Liver (tissue), 9 donors: ENCODE results near the gene SPACDR. TPM values are rescaled to one million over a fixed set of nuclear protein-coding genes. Genes with fewer than 3 reads are reported as not detected.

ENCODE experiments used
- DNase-seq: peaks from one replicate; pipeline ENCODE4 v3.0.0-alpha.2; 2017; ENCODE audit warnings: low spot score
- H3K27ac ChIP-seq, 2 donors: one replicate each; pipeline ENCODE4 v1.7.0; 2013; ENCODE audit warnings: inconsistent platforms in 2 of 2, low read length in 2 of 2, control low read depth in 1 of 2, low read depth in 1 of 2, mild to moderate bottlenecking in 1 of 2
- H3K27me3 ChIP-seq, 4 donors: one replicate each; pipeline versions ENCODE4 v1.6.1 to v1.7.0; 2013; ENCODE audit warnings: low read length in 3 of 4, inconsistent platforms in 1 of 4, mild to moderate bottlenecking in 1 of 4, moderate library complexity in 1 of 4; ENCODE audit not compliant: control insufficient read depth in 4 of 4, insufficient read depth in 4 of 4
- H3K36me3 ChIP-seq, 4 donors: one replicate each; pipeline versions ENCODE4 v1.6.1 to v1.7.0; 2013; ENCODE audit warnings: low read length in 3 of 4, mild to moderate bottlenecking in 3 of 4, low read depth in 1 of 4, moderate library complexity in 1 of 4; ENCODE audit not compliant: control insufficient read depth in 4 of 4, insufficient read depth in 3 of 4
- H3K4me1 ChIP-seq, 4 donors: one replicate each; pipeline versions ENCODE4 v1.6.1 to v1.7.0; 2013; ENCODE audit warnings: low read length in 3 of 4, mild to moderate bottlenecking in 3 of 4, moderate library complexity in 1 of 4; ENCODE audit not compliant: control insufficient read depth in 4 of 4, insufficient read depth in 4 of 4
- H3K4me3 ChIP-seq, 3 donors: one replicate each; pipeline versions ENCODE4 v1.6.1 to v1.7.0; 2013; ENCODE audit warnings: low read length in 3 of 3, control low read depth in 1 of 3, low read depth in 1 of 3, mild to moderate bottlenecking in 1 of 3
- H3K9ac ChIP-seq, 2 donors: one replicate each; pipeline ENCODE4 v1.7.0; 2013; ENCODE audit warnings: low read length in 2 of 2, mild to moderate bottlenecking in 2 of 2, moderate library complexity in 2 of 2, control low read depth in 1 of 2, low read depth in 1 of 2
- H3K9me3 ChIP-seq, 4 donors: one replicate each; pipeline versions ENCODE4 v1.6.1 to v1.7.0; 2013; ENCODE audit warnings: low read length in 3 of 4; ENCODE audit not compliant: control insufficient read depth in 4 of 4
- EGR1 ChIP-seq, 2 donors: IDR thresholded peaks; 2 replicates each; pipeline ENCODE4 v1.6.1; 2016 to 2018; ENCODE audit warnings: antibody characterized with exemption in 2 of 2, low read depth in 2 of 2
- FOXA1 ChIP-seq: IDR thresholded peaks from 2 replicates; pipeline ENCODE4 v1.6.1; 2016; ENCODE audit warnings: antibody characterized with exemption
- FOXA2 ChIP-seq: IDR thresholded peaks from 2 replicates; pipeline ENCODE4 v1.6.1; 2016; ENCODE audit warnings: antibody characterized with exemption
- GABPA ChIP-seq, 2 donors: IDR thresholded peaks in 1 of 2; conservative IDR thresholded peaks in 1 of 2; 2 replicates each; pipeline ENCODE4 v1.6.1; 2016; ENCODE audit warnings: antibody characterized with exemption in 2 of 2, mild to moderate bottlenecking in 1 of 2, moderate library complexity in 1 of 2
- HNF4A ChIP-seq, 2 donors: conservative IDR thresholded peaks; 2 replicates each; pipeline ENCODE4 v1.6.1; 2016; ENCODE audit warnings: antibody characterized with exemption in 2 of 2, mild to moderate bottlenecking in 2 of 2
- HNF4G ChIP-seq: IDR thresholded peaks from 2 replicates; pipeline ENCODE4 v1.6.1; 2016; ENCODE audit warnings: antibody characterized with exemption
- JUND ChIP-seq, 2 donors: IDR thresholded peaks; 2 replicates each; pipeline ENCODE4 v1.6.1; 2016; ENCODE audit warnings: antibody characterized with exemption in 2 of 2
- MAX ChIP-seq: IDR thresholded peaks from 2 replicates; pipeline ENCODE4 v1.6.1; 2016; ENCODE audit warnings: antibody characterized with exemption
- NR2F2 ChIP-seq: IDR thresholded peaks from 2 replicates; pipeline ENCODE4 v1.6.1; 2016; ENCODE audit warnings: antibody characterized with exemption
- RAD21 ChIP-seq, 2 donors: IDR thresholded peaks; 2 replicates each; pipeline ENCODE4 v1.6.1; 2016; ENCODE audit warnings: antibody characterized with exemption in 2 of 2, mild to moderate bottlenecking in 2 of 2
- REST ChIP-seq: IDR thresholded peaks from 2 replicates; pipeline ENCODE4 v1.6.1; 2016; ENCODE audit warnings: antibody characterized with exemption, mild to moderate bottlenecking
- RXRA ChIP-seq, 2 donors: IDR thresholded peaks; 2 replicates each; pipeline ENCODE4 v1.6.1; 2017 to 2018; ENCODE audit warnings: antibody characterized with exemption in 2 of 2, mild to moderate bottlenecking in 1 of 2
- SP1 ChIP-seq: IDR thresholded peaks from 2 replicates; pipeline ENCODE4 v1.6.1; 2018; ENCODE audit warnings: antibody characterized with exemption, mild to moderate bottlenecking
- TAF1 ChIP-seq: conservative IDR thresholded peaks from 2 replicates; pipeline ENCODE4 v1.6.1; 2016; ENCODE audit warnings: antibody characterized with exemption, mild to moderate bottlenecking
- YY1 ChIP-seq: IDR thresholded peaks from 2 replicates; pipeline ENCODE4 v1.6.1; 2016; ENCODE audit warnings: antibody characterized with exemption, mild to moderate bottlenecking
- ZBTB33 ChIP-seq: IDR thresholded peaks from 2 replicates; pipeline ENCODE4 v1.6.1; 2016; ENCODE audit warnings: antibody characterized with exemption
- WGBS: extraction: QIAGEN DNeasy Blood & Tissue Kit; methylation state at CpG from one replicate; pipeline ENCODE4 v1.1.7; 2013; 5-methylcytosine and 5-hydroxymethylcytosine counted together
- polyA plus RNA-seq, 2 donors: library from polyadenylated mRNA; stranded (reverse) in 1 of 2; unstranded in 1 of 2; fragments of 200-250 nt in 1 of 2; fragments of >200 nt in 1 of 2; fragmentation: Nextera tagmentation in 1 of 2; extraction: Ambion mirVana in 1 of 2; gene quantifications; one replicate each; pipeline versions ENCODE4 v1.2.1 to v1.2.3, GENCODE V29; 2013 to 2015
- total RNA-seq, 2 donors: library from RNA; depleted of rRNA; stranded (reverse); fragments of >200 nt; gene quantifications; one replicate each; pipeline ENCODE4 v1.2.3, GENCODE V29; 2014
- TF ChIP-seq, protein P1 (sequence below): IDR thresholded peaks from 2 replicates; pipeline ENCODE4 v1.6.1; 2016; ENCODE audit warnings: antibody characterized with exemption
- donor health status: healthy.
- donor health status: healthy.
- donor health status: healthy.
- donor health status: healthy.
- donor health status: healthy.

SPACDR gene
- total and polyA plus RNA-seq, 4 donors: 0.06 to 0.33 (median 0.17) TPM; not detected in 1

- TF ChIP-seq, protein P1, sequence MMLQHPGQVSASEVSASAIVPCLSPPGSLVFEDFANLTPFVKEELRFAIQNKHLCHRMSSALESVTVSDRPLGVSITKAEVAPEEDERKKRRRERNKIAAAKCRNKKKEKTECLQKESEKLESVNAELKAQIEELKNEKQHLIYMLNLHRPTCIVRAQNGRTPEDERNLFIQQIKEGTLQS: no peak
- TF ChIP-seq EGR1 (IDR thresholded peaks at IDR 0.05; ENCODE audit: low read depth in 2 of 2): no peak
- no peak for TF ChIP-seq MAX
- no peak for TF ChIP-seq GABPA (IDR thresholded peaks at IDR 0.05 in 1 of 2, conservative IDR thresholded peaks at IDR 0.05 in 1 of 2)
- TF ChIP-seq NR2F2: no peak
- TF ChIP-seq SP1: no peak
- no peak for TF ChIP-seq FOXA1
Measured at GRCh38 chr7:100513212-100513810, 49.3 kb upstream of the SPACDR start (continued).

GRCh38 chr7:100510437-100511239 lies 46.6 kb upstream of the SPACDR start:
- H3K4me1 ChIP-seq: no peaks in the 10 kb centered on the region
- TF ChIP-seq FOXA1 (no peak), MAX (no peak), ZBTB33 (no peak), YY1 (no peak), GABPA (IDR thresholded peaks at IDR 0.05 in 1 of 2, conservative IDR thresholded peaks at IDR 0.05 in 1 of 2) (no peak), TAF1 (no peak), RAD21 (IDR thresholded peaks at IDR 0.05) (no peak), HNF4G (no peak), FOXA2 (no peak), JUND (IDR thresholded peaks at IDR 0.05) (no peak), NR2F2 (no peak)
- TF ChIP-seq, protein P1: no peak
- H3K4me3 ChIP-seq: no peak overlapping the region
- H3K27me3 ChIP-seq: no peaks in the 10 kb centered on the region
- H3K27ac ChIP-seq: no peak overlapping the region
- no peaks in the 10 kb centered on the region for H3K36me3 ChIP-seq
- no peak for DNase-seq
- no peak overlapping the region for H3K9ac ChIP-seq
- no peaks in the 10 kb centered on the region for H3K9me3 ChIP-seq
- 95% methylated on average over 9 of the region's 9 CpGs for WGBS

GRCh38 chr7:100509231-100509630 lies 45.2 kb upstream of the SPACDR start:
- DNase-seq: no peak
- H3K36me3 ChIP-seq: no peaks in the 10 kb centered on the region
- no peak for TF ChIP-seq SP1
- TF ChIP-seq, protein P1: no peak
- TF ChIP-seq HNF4G: no peak
- TF ChIP-seq EGR1 (IDR thresholded peaks at IDR 0.05; ENCODE audit: low read depth in 2 of 2): no peak
- no peak for TF ChIP-seq YY1
- no peak for TF ChIP-seq REST
- TF ChIP-seq ZBTB33: no peak
- no peak for TF ChIP-seq FOXA1
- TF ChIP-seq RXRA (IDR thresholded peaks at IDR 0.05): no peak
- TF ChIP-seq NR2F2: no peak
- TF ChIP-seq HNF4A (conservative IDR thresholded peaks at IDR 0.05): no peak
- TF ChIP-seq TAF1: no peak
- TF ChIP-seq GABPA (IDR thresholded peaks at IDR 0.05 in 1 of 2, conservative IDR thresholded peaks at IDR 0.05 in 1 of 2): no peak
- no peak for TF ChIP-seq RAD21 (IDR thresholded peaks at IDR 0.05)
- TF ChIP-seq FOXA2: no peak
- no peak for TF ChIP-seq MAX
- no peaks in the 10 kb centered on the region for H3K9me3 ChIP-seq
- no peaks in the 10 kb centered on the region for H3K27me3 ChIP-seq
- H3K9ac ChIP-seq: no peak overlapping the region
- H3K4me1 ChIP-seq: no peaks in the 10 kb centered on the region
- 88% methylated on average over 15 of the region's 15 CpGs for WGBS
- no peak overlapping the region for H3K4me3 ChIP-seq
- H3K27ac ChIP-seq: no peak overlapping the region
